SJSA1 (cell line): ENCODE data around the gene EIF2B4. TPM values are rescaled to one million over a fixed set of nuclear protein-coding genes. Genes with fewer than 3 reads are reported as not detected.

Source experiments
- DNase-seq, 2 experiments: peaks; one replicate each; pipeline ENCODE4 v3.0.0-alpha.2; 2015 to 2020; ENCODE audit warnings: low spot score in 2 of 2, low read depth in 1 of 2
- H3K27ac ChIP-seq: fragments of 250-450 bp; sonication (Bioruptor Pico); 2 replicates; pipeline ENCODE4 v1.5.1; 2020; ENCODE audit warnings: mild to moderate bottlenecking, moderate library complexity
- H3K27me3 ChIP-seq: fragments of 250-450 bp; sonication (Bioruptor Pico); replicated peaks from 2 replicates; pipeline ENCODE4 v1.5.1; 2020; ENCODE audit warnings: mild to moderate bottlenecking, moderate library complexity
- H3K36me3 ChIP-seq: fragments of 250-450 bp; sonication (Bioruptor Pico); 2 replicates; pipeline ENCODE4 v1.5.1; 2020; ENCODE audit warnings: mild to moderate bottlenecking
- H3K4me1 ChIP-seq: fragments of 250-450 bp; sonication (Bioruptor Pico); replicated peaks from 2 replicates; pipeline ENCODE4 v1.6.1; 2021; ENCODE audit warnings: mild to moderate bottlenecking
- H3K4me3 ChIP-seq: fragments of 250-450 bp; sonication (Bioruptor Pico); 2 replicates; pipeline ENCODE4 v1.5.1; 2020; ENCODE audit warnings: mild to moderate bottlenecking
- H3K9me3 ChIP-seq: fragments of 250-450 bp; sonication (Bioruptor Pico); replicated peaks from 2 replicates; pipeline ENCODE4 v1.5.1; 2020; ENCODE audit warnings: mild to moderate bottlenecking
- total RNA-seq: library from RNA; depleted of rRNA; stranded (reverse); fragments of >200 nt; shearing (Covaris generic); gene quantifications from 2 replicates; pipeline ENCODE4 v1.2.3, GENCODE V29; 2014

EIF2B4 gene
- total RNA-seq, 1 experiment from 2014 or later: 29.8 TPM

DNA sequence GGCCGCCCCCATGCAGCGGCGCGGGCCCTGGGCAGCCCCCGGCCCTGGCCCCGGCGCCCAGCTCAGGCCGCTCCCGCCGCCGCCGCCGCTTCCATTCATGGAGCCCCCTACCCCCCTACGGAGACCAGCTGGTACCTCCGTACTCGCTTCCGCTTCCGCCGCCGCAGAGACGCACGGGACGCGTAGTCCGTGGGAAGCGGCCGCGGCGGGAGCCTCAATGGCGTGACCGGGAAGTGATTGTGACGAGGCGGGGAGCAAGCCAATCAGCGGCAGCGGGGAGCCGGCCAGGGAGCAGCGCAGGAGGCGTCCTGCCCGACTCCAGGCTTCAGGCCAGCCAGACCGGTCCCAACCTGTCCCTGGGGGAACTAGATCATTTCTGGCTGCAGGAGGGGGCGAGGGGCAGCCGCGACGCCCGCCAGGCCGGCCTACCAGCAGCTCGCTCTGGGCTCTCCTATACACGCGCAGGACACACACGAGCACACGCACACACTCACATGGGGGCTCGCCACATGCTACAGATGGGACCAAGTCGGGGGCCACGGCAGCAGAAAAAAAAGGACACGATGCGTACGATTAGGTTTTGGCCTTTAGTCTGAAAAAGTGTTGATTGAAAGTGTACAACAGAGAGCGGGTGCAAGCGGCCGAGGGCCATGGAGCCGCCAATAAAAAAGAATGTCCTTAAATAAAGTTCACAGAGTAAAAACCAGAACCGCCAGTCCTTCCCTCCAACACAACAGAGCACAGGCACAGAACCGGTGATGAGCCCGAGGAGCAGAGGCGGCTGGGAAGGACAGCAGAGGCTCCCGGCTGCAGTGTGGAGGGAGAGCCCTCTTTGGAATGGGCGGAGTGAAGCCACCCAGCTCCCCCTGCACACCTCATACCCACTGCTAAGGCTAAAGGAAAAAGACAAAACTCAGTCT, 10.7 kb upstream of the EIF2B4 start, which contains the start of gene ZNF513:
Gene ZNF513, minus strand, starts transcription at position 109 of the 920 bp plus-strand sequence. CDS start 208 bp downstream, outside the sequence.
- H3K36me3 ChIP-seq: peaks cover 90% of the 10 kb centered on the region
- peak within 1 kb of the TSS; percentile 76 for H3K4me3 ChIP-seq
- peak; percentile 84 to 92 for DNase-seq
- H3K4me1 ChIP-seq: peaks cover 25% of the 10 kb centered on the region
- no peaks in the 10 kb centered on the region for H3K27me3 ChIP-seq
- peak within 1 kb of the TSS; percentile 89 for H3K27ac ChIP-seq
- H3K9me3 ChIP-seq: no peaks in the 10 kb centered on the region

DNA sequence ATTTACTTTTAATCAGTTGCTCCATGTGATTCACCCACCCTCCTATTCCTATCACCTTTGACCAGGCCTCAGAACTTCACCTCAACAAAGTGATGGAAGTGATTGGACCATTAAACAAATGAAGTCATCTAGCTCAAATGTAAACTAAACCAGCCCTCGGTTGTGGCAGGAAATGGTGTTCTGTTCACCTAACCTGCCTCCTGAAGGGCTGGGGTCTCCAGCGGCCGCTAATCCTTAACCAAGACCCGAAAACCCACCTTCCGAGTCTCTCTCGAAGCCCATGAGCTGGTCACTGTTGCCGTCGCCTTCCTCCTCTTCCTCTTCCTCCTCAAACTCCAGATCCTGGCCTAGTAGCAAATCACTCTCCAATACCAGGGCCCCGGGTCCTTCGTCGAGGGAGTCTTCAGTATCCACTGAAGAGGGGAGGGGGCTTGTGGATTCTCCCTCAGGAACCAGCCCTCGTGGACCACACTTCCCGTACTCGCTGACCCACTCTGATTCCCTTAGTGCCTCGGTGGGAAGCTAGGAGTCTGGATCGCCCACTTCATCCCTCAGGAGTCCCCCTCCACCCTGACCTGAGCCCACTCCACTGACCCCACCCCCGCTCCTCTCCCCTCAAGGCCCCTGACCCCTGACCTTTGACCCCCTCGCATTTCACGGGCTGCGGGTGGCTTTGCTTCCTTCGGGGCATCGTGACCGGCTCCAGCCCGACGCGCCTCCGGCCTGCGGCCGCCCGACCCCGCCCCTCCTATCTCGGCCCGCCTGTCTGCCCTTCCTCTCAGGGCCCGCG, 9.9 kb upstream of the EIF2B4 start:
- no peaks in the 10 kb centered on the region for H3K9me3 ChIP-seq
- DNase-seq: peak; percentile 61 to 62
- peak overlapping the region; percentile 89 for H3K27ac ChIP-seq
- peak overlapping the region; percentile 76 for H3K4me3 ChIP-seq
- H3K27me3 ChIP-seq: no peaks in the 10 kb centered on the region
- peaks cover 90% of the 10 kb centered on the region for H3K36me3 ChIP-seq
- peaks cover 25% of the 10 kb centered on the region for H3K4me1 ChIP-seq

- H3K4me3 ChIP-seq: peak overlapping the region; percentile 76
- H3K27ac ChIP-seq: peak overlapping the region; percentile 89
- peaks cover 25% of the 10 kb centered on the region for H3K4me1 ChIP-seq
- no peaks in the 10 kb centered on the region for H3K27me3 ChIP-seq
- DNase-seq: no peak
- peaks cover 90% of the 10 kb centered on the region for H3K36me3 ChIP-seq
- H3K9me3 ChIP-seq: no peaks in the 10 kb centered on the region
Measured at GRCh38 chr2:27379383-27379835, 9.3 kb upstream of the EIF2B4 start.

DNA sequence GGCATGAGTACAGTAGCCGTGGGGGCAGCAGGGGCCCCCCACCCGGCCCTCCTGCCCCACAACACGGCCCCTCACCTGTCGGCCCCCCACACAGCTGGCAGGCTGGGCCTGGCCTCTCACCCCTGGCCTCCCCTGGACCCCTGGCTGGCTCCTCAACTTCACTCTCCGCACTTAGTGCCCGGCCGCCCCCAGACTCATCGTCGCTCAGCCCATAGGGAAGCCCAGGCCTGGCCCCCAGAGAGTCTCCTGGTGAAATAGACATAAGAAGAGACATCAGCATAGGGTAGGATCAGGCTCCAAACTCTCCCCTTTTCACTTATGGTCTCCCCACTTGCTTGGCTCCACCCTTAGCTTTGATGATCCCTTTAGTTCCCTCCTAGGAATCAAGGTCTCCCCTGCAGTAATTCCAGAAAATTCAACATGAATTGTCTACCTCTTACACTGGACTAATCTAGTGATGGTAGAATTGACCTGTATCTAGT, 8.7 kb upstream of the EIF2B4 start:
- Histone ChIP-seq H3K27me3 (no peaks in the 10 kb centered on the region), H3K27ac (no peak overlapping the region), H3K4me1 (peaks cover 25% of the 10 kb centered on the region), H3K36me3 (peaks cover 87% of the 10 kb centered on the region), H3K4me3 (no peak overlapping the region), H3K9me3 (no peaks in the 10 kb centered on the region)
- DNase-seq: no peak

GRCh38 chr2:27378096-27378808, 8.1 kb upstream of the EIF2B4 start:
- peaks cover 87% of the 10 kb centered on the region for H3K36me3 ChIP-seq
- H3K27me3 ChIP-seq: no peaks in the 10 kb centered on the region
- no peak for DNase-seq
- no peak overlapping the region for H3K27ac ChIP-seq
- peaks cover 25% of the 10 kb centered on the region for H3K4me1 ChIP-seq
- H3K4me3 ChIP-seq: no peak overlapping the region
- no peaks in the 10 kb centered on the region for H3K9me3 ChIP-seq

- Histone ChIP-seq H3K9me3 (no peaks in the 10 kb centered on the region), H3K27ac (no peak overlapping the region), H3K36me3 (peaks cover 91% of the 10 kb centered on the region), H3K4me3 (no peak overlapping the region), H3K27me3 (no peaks in the 10 kb centered on the region), H3K4me1 (peaks cover 25% of the 10 kb centered on the region)
- no peak for DNase-seq
Measured at GRCh38 chr2:27377618-27378095, 7.5 kb upstream of the EIF2B4 start.

GRCh38 chr2:27376866-27377617, 6.9 kb upstream of the EIF2B4 start:
- Histone ChIP-seq H3K4me1 (peaks cover 28% of the 10 kb centered on the region), H3K27ac (no peak overlapping the region), H3K9me3 (no peaks in the 10 kb centered on the region), H3K27me3 (no peaks in the 10 kb centered on the region), H3K4me3 (no peak overlapping the region), H3K36me3 (peaks cover 91% of the 10 kb centered on the region)
- DNase-seq: no peak

GRCh38 chr2:27376151-27376865, 6.2 kb upstream of the EIF2B4 start:
- H3K27me3 ChIP-seq: no peaks in the 10 kb centered on the region
- H3K27ac ChIP-seq: no peak overlapping the region
- no peaks in the 10 kb centered on the region for H3K9me3 ChIP-seq
- peaks cover 34% of the 10 kb centered on the region for H3K4me1 ChIP-seq
- DNase-seq: no peak
- H3K36me3 ChIP-seq: peaks cover 89% of the 10 kb centered on the region
- no peak overlapping the region for H3K4me3 ChIP-seq

DNA sequence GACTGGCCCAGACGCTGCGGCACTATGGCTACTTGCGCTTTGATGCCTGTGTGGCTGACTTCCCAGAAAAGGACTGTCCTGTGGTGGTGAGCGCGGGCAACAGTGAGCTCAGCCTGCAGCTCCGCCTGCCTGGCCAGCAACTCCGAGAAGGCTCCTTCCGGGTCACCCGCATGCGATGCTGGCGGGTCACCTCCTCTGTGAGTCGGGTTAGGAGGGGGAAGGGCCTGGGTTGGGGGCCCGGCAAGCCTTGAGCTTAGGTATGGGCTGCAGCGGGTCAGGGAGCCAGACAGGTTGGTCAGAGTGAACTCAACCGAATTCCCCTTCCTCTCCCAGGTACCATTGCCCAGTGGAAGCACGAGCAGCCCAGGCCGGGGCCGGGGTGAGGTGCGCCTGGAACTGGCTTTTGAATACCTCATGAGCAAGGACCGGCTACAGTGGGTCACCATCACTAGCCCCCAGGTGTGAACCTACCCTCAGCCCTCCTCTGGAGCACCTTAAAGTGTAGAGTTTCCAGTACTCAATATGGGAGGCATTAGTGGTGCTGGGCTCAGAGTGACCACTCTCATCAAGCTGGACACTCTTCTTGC, 5.5 kb upstream of the EIF2B4 start:
- Histone ChIP-seq H3K27me3 (no peaks in the 10 kb centered on the region), H3K4me3 (no peak overlapping the region), H3K9me3 (no peaks in the 10 kb centered on the region), H3K36me3 (peaks cover 89% of the 10 kb centered on the region), H3K27ac (no peak overlapping the region), H3K4me1 (peaks cover 32% of the 10 kb centered on the region)
- DNase-seq: no peak

DNA sequence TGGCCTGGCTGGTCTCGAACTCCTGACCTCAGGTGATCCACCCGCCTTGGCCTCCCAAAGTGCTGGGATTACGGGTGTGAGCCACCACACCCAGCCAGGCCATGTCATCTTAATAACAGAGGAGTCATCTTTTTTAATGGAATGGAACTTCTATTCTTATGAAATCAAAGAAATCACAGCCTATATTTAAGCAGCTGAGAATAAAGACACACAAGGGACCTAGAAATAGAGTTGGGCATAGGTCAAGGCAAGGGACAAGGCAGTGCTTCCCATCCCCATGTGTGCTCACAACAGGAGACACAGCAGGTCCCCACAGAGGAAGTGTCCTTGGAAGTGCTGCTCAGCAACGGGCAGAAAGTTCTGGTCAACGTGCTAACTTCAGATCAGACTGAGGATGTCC, 3.4 kb upstream of the EIF2B4 start:
- Histone ChIP-seq H3K4me3 (no peak overlapping the region), H3K27me3 (no peaks in the 10 kb centered on the region), H3K36me3 (peaks cover 84% of the 10 kb centered on the region), H3K4me1 (peaks cover 23% of the 10 kb centered on the region), H3K9me3 (no peaks in the 10 kb centered on the region), H3K27ac (no peak overlapping the region)
- no peak for DNase-seq

- Histone ChIP-seq H3K4me3 (no peak overlapping the region), H3K36me3 (peaks cover 84% of the 10 kb centered on the region), H3K9me3 (no peaks in the 10 kb centered on the region), H3K27ac (no peak overlapping the region), H3K4me1 (peaks cover 21% of the 10 kb centered on the region), H3K27me3 (no peaks in the 10 kb centered on the region)
- DNase-seq: no peak
Measured at GRCh38 chr2:27372937-27373336, 2.8 kb upstream of the EIF2B4 start.
